ENCODE measurements around the gene POGLUT2.

POGLUT2 gene

GRCh38 chr13:102798581-102799425, at the start of gene POGLUT2, which contains the start of gene BIVM:
POGLUT2 (minus strand) TSS chr13:102798976; CDS start chr13:102798670, 306 bp downstream.
BIVM (plus strand) TSS chr13:102799119; CDS start chr13:102807268, 8,149 bp downstream.
- H3K4me1 ChIP-seq = peaks cover 15% of the 10 kb centered on the region; the same call in 1 of the 2 replicates
- peak within 1 kb of the TSS; percentile 65; the same call in 1 of the 2 replicates for H3K27ac ChIP-seq
- H3K27me3 ChIP-seq = peaks cover 38% of the 10 kb centered on the region

GRCh38 chr13:102847272-102848234, 48.8 kb upstream of the POGLUT2 start:
- H3K27me3 ChIP-seq = no peaks in the 10 kb centered on the region
- H3K9ac ChIP-seq = peak overlapping the region; percentile 93
- peak overlapping the region; percentile 94 for H3K27ac ChIP-seq
- H3K4me1 ChIP-seq = peaks cover 40% of the 10 kb centered on the region
- H3K4me2 ChIP-seq = peak overlapping the region; percentile 87
- peaks cover 7% of the 10 kb centered on the region; the same call in 1 of the 2 replicates for H3K36me3 ChIP-seq
- no peak for TF ChIP-seq Cebpa-rat (IDR thresholded peaks at IDR 0.05)
- H4K20me1 ChIP-seq = peaks cover 29% of the 10 kb centered on the region
- no peaks in the 10 kb centered on the region for H3K9me3 ChIP-seq
- peak overlapping the region; percentile 89 for H3K4me3 ChIP-seq

More at GRCh38 chr13:102798581-102799425, at the start of gene POGLUT2, which contains the start of gene BIVM:
- Histone ChIP-seq H3K9ac (peak within 1 kb of the TSS; percentile 72), H3K9me3 (peaks cover 24% of the 10 kb centered on the region), H4K20me1 (no peaks in the 10 kb centered on the region), H3K36me3 (no peaks in the 10 kb centered on the region), H3K4me3 (peak within 1 kb of the TSS; percentile 71), H3K4me2 (peak within 1 kb of the TSS; percentile 72)
- no peak for TF ChIP-seq Cebpa-rat (IDR thresholded peaks at IDR 0.05)

DNA sequence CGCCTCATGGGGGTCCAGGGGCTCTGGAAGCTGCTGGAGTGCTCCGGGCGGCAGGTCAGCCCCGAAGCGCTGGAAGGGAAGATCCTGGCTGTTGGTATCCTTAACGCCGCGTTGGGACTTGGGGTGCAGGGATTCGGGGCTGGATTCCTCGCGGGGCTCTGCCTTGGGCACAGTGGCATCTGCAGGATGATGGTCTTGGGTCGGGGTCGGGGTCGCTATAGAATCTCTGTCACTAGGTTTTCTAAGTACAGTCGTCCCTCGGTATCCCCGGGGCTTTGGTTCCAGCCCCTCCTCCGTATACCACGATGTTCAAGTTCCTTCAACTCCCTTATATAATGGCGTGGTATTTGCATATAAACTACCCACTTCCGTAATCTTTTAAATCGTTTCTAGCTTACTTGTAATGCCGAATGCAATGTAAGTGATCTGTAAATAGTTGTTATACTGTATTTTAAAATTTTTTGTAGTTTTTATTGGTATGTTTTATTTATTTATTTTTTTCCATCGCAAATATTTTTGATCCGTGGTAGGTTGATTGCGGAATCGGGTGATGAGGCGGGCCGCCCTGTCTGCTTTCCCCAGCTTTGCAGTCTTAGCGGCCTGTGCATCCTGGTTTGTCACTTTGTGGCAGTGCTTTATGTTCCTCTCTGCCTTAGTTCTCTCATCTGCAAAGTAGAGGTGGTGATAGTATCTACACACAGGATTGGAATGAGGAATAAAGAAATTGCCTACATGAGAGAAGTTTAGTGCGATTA, 47.7 kb upstream of the POGLUT2 start:
- Histone ChIP-seq H3K4me3 (peak overlapping the region; percentile 89), H3K4me2 (peak overlapping the region; percentile 87), H3K27ac (peak overlapping the region; percentile 94)

DNA sequence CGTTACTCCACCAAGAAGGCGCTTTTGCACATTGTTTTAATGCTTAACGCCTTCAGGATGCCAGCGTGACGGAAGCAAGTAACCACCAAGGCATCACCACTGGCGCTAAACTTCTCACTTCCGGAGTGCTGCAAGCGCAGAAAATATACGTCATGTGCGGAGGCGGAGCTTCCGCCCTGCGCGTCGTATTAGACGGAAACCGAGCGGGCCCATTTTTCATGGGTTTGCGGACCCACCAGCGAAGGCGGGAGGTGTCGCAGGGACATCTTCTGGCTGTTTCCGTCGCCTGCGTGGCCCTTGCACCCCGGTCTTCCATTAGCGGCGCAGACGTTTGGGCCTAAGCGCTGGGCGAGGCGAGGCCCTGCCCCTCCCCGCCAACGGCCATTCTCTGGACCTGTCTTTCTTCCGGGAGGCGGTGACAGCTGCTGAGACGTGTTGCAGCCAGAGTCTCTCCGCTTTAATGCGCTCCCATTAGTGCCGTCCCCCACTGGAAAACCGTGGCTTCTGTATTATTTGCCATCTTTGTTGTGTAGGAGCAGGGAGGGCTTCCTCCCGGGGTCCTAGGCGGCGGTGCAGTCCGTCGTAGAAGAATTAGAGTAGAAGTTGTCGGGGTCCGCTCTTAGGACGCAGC, 47.0 kb upstream of the POGLUT2 start, which contains the start of gene ERCC5:
TSS of gene ERCC5 (plus strand) at position 403 of the 631 bp plus-strand sequence. CDS start 235 bp downstream, outside the sequence.
- H3K4me1 ChIP-seq = peaks cover 39% of the 10 kb centered on the region
- H3K27ac ChIP-seq = peak within 1 kb of the TSS; percentile 94
- peaks cover 4% of the 10 kb centered on the region; the same call in 1 of the 2 replicates for H3K36me3 ChIP-seq
- peak within 1 kb of the TSS; percentile 89 for H3K4me3 ChIP-seq
- H3K9me3 ChIP-seq = no peaks in the 10 kb centered on the region
- H3K27me3 ChIP-seq = no peaks in the 10 kb centered on the region
- H4K20me1 ChIP-seq = peaks cover 27% of the 10 kb centered on the region
- peak within 1 kb of the TSS; percentile 87 for H3K4me2 ChIP-seq
- peak within 1 kb of the TSS; percentile 93 for H3K9ac ChIP-seq
- TF ChIP-seq Cebpa-rat (IDR thresholded peaks at IDR 0.05) = no peak

More for the DNA sequence above, 47.7 kb upstream of the POGLUT2 start:
- Histone ChIP-seq H3K9ac (peak overlapping the region; percentile 93), H3K36me3 (peaks cover 5% of the 10 kb centered on the region; the same call in 1 of the 2 replicates), H3K4me1 (peaks cover 39% of the 10 kb centered on the region), H4K20me1 (peaks cover 29% of the 10 kb centered on the region), H3K9me3 (no peaks in the 10 kb centered on the region), H3K27me3 (no peaks in the 10 kb centered on the region)
- TF ChIP-seq Cebpa-rat (IDR thresholded peaks at IDR 0.05) = peak; percentile 62

- peak overlapping the region; percentile 93 for H3K9ac ChIP-seq
- peaks cover 23% of the 10 kb centered on the region for H4K20me1 ChIP-seq
- H3K27me3 ChIP-seq = no peaks in the 10 kb centered on the region
- H3K36me3 ChIP-seq = no peaks in the 10 kb centered on the region; the same call in 1 of the 2 replicates
- H3K4me1 ChIP-seq = peaks cover 34% of the 10 kb centered on the region
- no peak for TF ChIP-seq Cebpa-rat (IDR thresholded peaks at IDR 0.05)
- H3K4me3 ChIP-seq = peak overlapping the region; percentile 89
- H3K9me3 ChIP-seq = no peaks in the 10 kb centered on the region
- H3K4me2 ChIP-seq = peak overlapping the region; percentile 87
- peak overlapping the region; percentile 94 for H3K27ac ChIP-seq
Observed at GRCh38 chr13:102845289-102845629, 46.5 kb upstream of the POGLUT2 start.

DNA sequence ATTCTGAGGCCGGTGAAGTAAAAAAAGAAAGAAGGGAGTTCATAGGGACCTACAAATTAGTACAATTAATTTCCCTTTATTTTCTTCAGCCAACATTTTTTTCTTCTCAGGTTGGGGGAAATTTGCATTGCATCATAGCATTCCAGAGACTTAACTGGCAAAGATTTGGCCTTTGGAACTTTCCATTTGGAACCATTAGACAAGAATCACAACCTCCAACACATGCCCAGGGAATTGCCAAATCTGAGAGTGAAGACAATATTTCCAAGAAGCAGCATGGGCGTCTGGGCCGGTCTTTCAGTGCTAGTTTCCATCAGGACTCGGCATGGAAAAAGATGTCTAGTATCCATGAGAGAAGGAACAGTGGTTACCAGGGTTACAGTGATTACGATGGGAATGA, 40.7 kb upstream of the POGLUT2 start:
- Histone ChIP-seq H3K4me2 (no peak overlapping the region), H3K9me3 (no peaks in the 10 kb centered on the region)

DNA sequence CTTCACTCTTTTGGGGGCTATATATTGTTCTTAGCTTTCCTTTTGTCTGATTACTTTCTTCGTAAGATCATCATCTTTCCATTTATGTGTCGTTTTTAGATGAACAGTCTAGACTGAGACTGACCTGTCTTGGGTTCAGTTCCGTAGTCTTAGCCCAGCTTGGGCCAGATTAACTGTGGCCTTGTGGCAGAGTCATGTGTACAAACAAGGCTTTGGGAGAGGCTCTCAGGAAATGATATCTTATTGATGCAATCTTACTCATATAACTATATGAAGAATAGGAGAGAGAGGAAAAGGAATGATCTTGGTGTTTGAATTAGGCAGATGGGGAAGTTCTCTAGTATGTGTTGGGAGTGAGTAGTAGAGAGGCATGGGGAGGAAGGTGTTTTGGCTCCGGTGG, 40.2 kb upstream of the POGLUT2 start:
- H3K4me2 ChIP-seq = no peak overlapping the region

More for the DNA sequence above, 40.7 kb upstream of the POGLUT2 start:
- TF ChIP-seq Cebpa-rat (IDR thresholded peaks at IDR 0.05) = no peak
- H3K27ac ChIP-seq = no peak overlapping the region
- no peaks in the 10 kb centered on the region for H4K20me1 ChIP-seq
- peaks cover 2% of the 10 kb centered on the region for H3K4me1 ChIP-seq
- H3K27me3 ChIP-seq = no peaks in the 10 kb centered on the region
- H3K9ac ChIP-seq = no peak overlapping the region
- no peaks in the 10 kb centered on the region for H3K36me3 ChIP-seq
- H3K4me3 ChIP-seq = no peak overlapping the region

DNA sequence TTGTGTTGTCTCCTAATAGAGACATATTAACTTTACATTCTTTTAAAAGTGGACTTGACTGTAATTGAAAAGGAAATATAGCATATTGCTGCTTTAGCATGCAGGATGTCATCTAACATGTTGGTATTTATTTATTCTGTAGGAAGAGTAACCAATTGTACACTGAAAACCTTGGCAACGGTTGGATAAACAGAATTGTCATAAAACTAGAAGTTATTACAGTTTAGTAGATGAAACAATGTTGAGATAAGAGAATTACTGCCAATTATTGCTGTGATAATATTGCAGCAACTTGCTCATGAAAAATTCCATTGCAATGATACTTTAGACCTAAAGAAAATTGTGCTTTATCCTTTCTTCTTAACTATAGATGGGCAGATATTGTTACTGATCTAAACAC, 39.5 kb upstream of the POGLUT2 start:
- Histone ChIP-seq H3K9ac (no peak overlapping the region), H3K4me3 (no peak overlapping the region), H3K9me3 (no peaks in the 10 kb centered on the region), H3K27me3 (no peaks in the 10 kb centered on the region), H3K4me1 (no peaks in the 10 kb centered on the region), H4K20me1 (no peaks in the 10 kb centered on the region), H3K27ac (no peak overlapping the region), H3K4me2 (no peak overlapping the region), H3K36me3 (no peaks in the 10 kb centered on the region)
- no peak for TF ChIP-seq Cebpa-rat (IDR thresholded peaks at IDR 0.05)

More for the DNA sequence above, 40.2 kb upstream of the POGLUT2 start:
- Histone ChIP-seq H4K20me1 (no peaks in the 10 kb centered on the region), H3K4me1 (no peaks in the 10 kb centered on the region), H3K4me3 (no peak overlapping the region), H3K9me3 (no peaks in the 10 kb centered on the region), H3K27me3 (no peaks in the 10 kb centered on the region), H3K36me3 (no peaks in the 10 kb centered on the region), H3K9ac (no peak overlapping the region), H3K27ac (no peak overlapping the region)
- TF ChIP-seq Cebpa-rat (IDR thresholded peaks at IDR 0.05) = no peak

All from BLaER1 (cell line).